ENCODE measurements around the gene DTX3. TPM values are rescaled to one million over a fixed set of nuclear protein-coding genes. Genes with fewer than 3 reads are reported as not detected.

Gene DTX3
- total RNA-seq, 1 donor from 2014 or later, result 22.1 TPM

DNA sequence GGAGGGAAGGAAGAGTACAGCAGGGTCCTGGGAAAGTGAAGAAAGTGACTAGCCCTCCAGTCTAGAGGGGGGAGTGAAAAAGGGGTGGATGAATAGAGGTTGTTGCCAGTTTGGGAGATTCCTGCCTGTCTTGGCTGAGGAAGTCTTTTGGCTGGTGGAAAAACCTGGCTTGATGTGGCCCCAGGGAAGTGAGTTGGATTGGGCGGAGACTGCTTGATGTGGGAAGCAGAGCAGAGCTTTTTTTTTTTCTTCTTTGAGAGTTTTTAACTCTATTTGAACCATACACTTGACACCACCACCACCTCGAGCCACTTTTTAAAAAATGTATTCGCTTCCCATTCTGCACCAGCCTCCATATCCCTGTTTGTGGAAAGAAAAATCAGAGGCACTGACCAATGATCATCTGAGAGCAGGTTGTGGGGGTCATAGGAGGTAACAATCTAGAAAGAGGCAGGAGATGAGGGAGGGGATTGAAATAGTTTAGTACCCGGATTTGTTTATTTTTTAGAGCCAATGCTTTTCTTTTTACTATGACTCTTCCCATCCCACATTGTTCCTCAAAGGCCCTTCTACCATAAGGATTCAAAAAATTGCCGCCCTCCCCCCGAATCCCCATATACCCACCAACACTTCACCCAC, 690 bp upstream of the DTX3 start:
- H3K27me3 ChIP-seq, result no peaks in the 10 kb centered on the region
- intact Hi-C loops (cut with DNase I), result loop anchor here (2.0 kb wide), 1 partner anchor 83 kb away; the partner anchor contains the start of gene DDIT3
- H3K4me3 ChIP-seq, result peak overlapping the region; percentile 64 to 76
- DNase-seq (ENCODE audit: extremely low spot score in 2 of 2), result no peak
- H3K27ac ChIP-seq, result peak overlapping the region; percentile 99
- H3K9me3 ChIP-seq, result no peaks in the 10 kb centered on the region
- H3K4me1 ChIP-seq, result peaks cover 26% of the 10 kb centered on the region
- peaks cover 0 to 26% of the 10 kb centered on the region in 2 donors for H3K36me3 ChIP-seq
- TF ChIP-seq POLR2A (IDR thresholded peaks at IDR 0.05) (no peak), POLR2AphosphoS5 (IDR thresholded peaks at IDR 0.05; ENCODE audit: insufficient read depth in 1 of 2, low read depth in 1 of 2) (peak in 1 of 2 donors; percentile 74), CTCF (IDR thresholded peaks at IDR 0.05) (no peak)

DNA sequence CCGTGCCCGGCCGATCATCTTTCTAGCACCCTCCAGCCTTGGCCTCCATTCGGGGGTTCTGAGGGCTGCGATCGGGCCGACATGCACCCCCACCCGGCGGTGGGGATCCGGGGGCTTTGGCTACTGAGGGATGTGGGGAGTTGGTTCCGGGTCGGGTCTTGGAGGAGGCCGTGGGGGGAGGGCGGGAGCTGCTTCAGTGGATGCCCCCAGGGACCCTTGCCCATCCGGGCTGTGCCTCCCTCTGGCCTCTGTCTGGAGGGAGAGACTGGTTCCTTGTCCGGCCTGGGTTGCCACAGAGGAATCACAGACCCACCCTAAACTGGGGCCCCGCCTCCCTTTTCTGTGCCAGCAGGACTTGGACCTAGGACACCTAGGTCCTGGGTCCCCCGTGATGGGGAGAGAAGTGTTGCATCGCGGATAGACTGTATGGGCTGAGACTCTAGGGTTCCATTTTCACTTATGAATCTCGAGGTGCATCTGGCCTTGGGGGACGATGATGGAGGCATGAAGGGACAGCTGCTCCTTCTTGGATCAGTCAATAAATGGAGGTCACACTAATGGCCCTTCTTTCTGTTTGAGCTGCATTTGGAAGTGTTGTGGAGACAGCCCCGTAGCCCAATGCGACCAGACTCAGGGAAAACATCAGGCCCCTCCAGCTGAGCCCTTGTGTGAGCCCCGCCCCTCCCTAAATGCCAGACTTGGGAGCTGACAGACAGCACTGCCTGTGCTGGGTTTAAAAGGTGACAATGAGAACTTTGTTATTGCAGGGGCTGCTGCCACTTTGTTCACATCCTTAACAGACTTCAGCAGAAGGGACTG, 577 bp downstream of the DTX3 start:
- H3K27ac ChIP-seq, result peak overlapping the region; percentile 99

GRCh38 chr12:57605811-57606311, 1.2 kb downstream of the DTX3 start:
- no peaks in the 10 kb centered on the region for H3K27me3 ChIP-seq

More for the DNA sequence above, 577 bp downstream of the DTX3 start:
- DNase-seq (ENCODE audit: extremely low spot score in 2 of 2), result no peak
- intact Hi-C loops (cut with DNase I), result loop anchor here (2.0 to 5.0 kb wide), 2 partner anchors 84 to 1992 kb away; partner anchors contain the start of genes DDIT3 and SLC16A7
- Histone ChIP-seq H3K36me3 (peaks cover 0 to 13% of the 10 kb centered on the region in 2 donors), H3K4me3 (peak overlapping the region; percentile 64 to 76), H3K4me1 (peaks cover 26% of the 10 kb centered on the region), H3K27me3 (no peaks in the 10 kb centered on the region), H3K9me3 (no peaks in the 10 kb centered on the region)
- TF ChIP-seq POLR2A (IDR thresholded peaks at IDR 0.05), result no peak
- no peak for TF ChIP-seq POLR2AphosphoS5 (IDR thresholded peaks at IDR 0.05; ENCODE audit: insufficient read depth in 1 of 2, low read depth in 1 of 2)
- TF ChIP-seq CTCF (IDR thresholded peaks at IDR 0.05), result no peak

GRCh38 chr12:57606399-57606798, 1.8 kb downstream of the DTX3 start:
- peaks cover 31% of the 10 kb centered on the region for H3K4me1 ChIP-seq
- intact Hi-C loops (cut with DNase I), result loop anchor here (5.0 kb wide), 1 partner anchor 1991 kb away; the partner anchor contains the start of gene SLC16A7
- peak overlapping the region; percentile 99 for H3K27ac ChIP-seq

More at GRCh38 chr12:57605811-57606311, 1.2 kb downstream of the DTX3 start:
- Histone ChIP-seq H3K27ac (peak overlapping the region; percentile 99), H3K36me3 (peaks cover 0 to 7% of the 10 kb centered on the region in 2 donors), H3K4me3 (peak overlapping the region; percentile 64 to 76), H3K4me1 (peaks cover 28% of the 10 kb centered on the region), H3K9me3 (no peaks in the 10 kb centered on the region)
- DNase-seq (ENCODE audit: extremely low spot score in 2 of 2), result no peak
- no peak for TF ChIP-seq POLR2AphosphoS5 (IDR thresholded peaks at IDR 0.05; ENCODE audit: insufficient read depth in 1 of 2, low read depth in 1 of 2)
- TF ChIP-seq CTCF (IDR thresholded peaks at IDR 0.05), result no peak
- TF ChIP-seq POLR2A (IDR thresholded peaks at IDR 0.05), result no peak
- intact Hi-C loops (cut with DNase I), result loop anchor here (2.0 to 5.0 kb wide), 2 partner anchors 85 to 1991 kb away; partner anchors contain the start of genes DDIT3 and SLC16A7

More at GRCh38 chr12:57606399-57606798, 1.8 kb downstream of the DTX3 start:
- peaks cover 0 to 4% of the 10 kb centered on the region in 2 donors for H3K36me3 ChIP-seq
- no peak overlapping the region for H3K4me3 ChIP-seq
- no peak for DNase-seq (ENCODE audit: extremely low spot score in 2 of 2)
- no peaks in the 10 kb centered on the region for H3K9me3 ChIP-seq
- TF ChIP-seq POLR2AphosphoS5 (IDR thresholded peaks at IDR 0.05; ENCODE audit: insufficient read depth in 1 of 2, low read depth in 1 of 2) (no peak), POLR2A (IDR thresholded peaks at IDR 0.05) (no peak), CTCF (IDR thresholded peaks at IDR 0.05) (no peak)
- H3K27me3 ChIP-seq, result no peaks in the 10 kb centered on the region

All from vagina (tissue), 2 donors.